B cell (primary cell): ENCODE results near the gene AGAP1. TPM values are rescaled to one million over a fixed set of nuclear protein-coding genes. Genes with fewer than 3 reads are reported as not detected.

Source experiments
- ATAC-seq: fragments of 200-7000 bp; cut with Tn5 transposase; one replicate; pipeline ENCODE4 v1.10.0; 2021; ENCODE audit warnings: low read depth, mild to moderate bottlenecking, moderate number of reproducible peaks, moderate library complexity
- CTCF ChIA-PET: fragments of 350-600 bp; sonication (Branson Sonifier 250); formaldehyde crosslinking; loops from one replicate; lab custom pipeline; 2021; ENCODE audit warnings: antibody characterized with exemption, inconsistent platforms; lab: Charles Lee
- POLR2A ChIA-PET: fragments of 350-600 bp; sonication (Branson Sonifier 250); formaldehyde crosslinking; loops from one replicate; lab custom pipeline; 2021; ENCODE audit warnings: antibody characterized with exemption; lab: Charles Lee
- DNase-seq: peaks from one replicate; pipeline ENCODE4 v3.0.0; 2013
- H2AFZ ChIP-seq: 2 replicates; pipeline ENCODE4 v1.6.1; 2012; ENCODE audit warnings: mild to moderate bottlenecking, low read depth, low read length; ENCODE audit not compliant: insufficient read depth, poor library complexity, severe bottlenecking
- H3K27ac ChIP-seq, 2 donors: 1 replicate in 1 of 2; 2 replicates in 1 of 2; pipeline ENCODE4 v1.5.1; 2012 to 2013; ENCODE audit warnings: low read length in 2 of 2, mild to moderate bottlenecking in 2 of 2, moderate library complexity in 1 of 2
- H3K27me3 ChIP-seq, 4 experiments: fragments of 200-600 bp in 1 of 4; sonication (generic) in 1 of 4; replicated peaks in 1 of 4; 1 replicate in 2 of 4; 2 replicates in 2 of 4; pipeline versions ENCODE4 v1.6.1 to v1.7.0; 2013 to 2016; ENCODE audit warnings: low read length in 3 of 4, mild to moderate bottlenecking in 2 of 4, mixed read lengths in 1 of 4, moderate library complexity in 1 of 4; ENCODE audit not compliant: insufficient read depth in 4 of 4, control insufficient read depth in 3 of 4; ENCODE audit errors: control extremely low read depth in 1 of 4
- H3K36me3 ChIP-seq, 2 experiments: replicated peaks in 1 of 2; 1 replicate in 1 of 2; 2 replicates in 1 of 2; pipeline versions ENCODE4 v1.6.1 to v1.7.1; 2013; ENCODE audit warnings: low read length in 1 of 2; ENCODE audit not compliant: insufficient read depth in 2 of 2, control insufficient read depth in 1 of 2; ENCODE audit errors: control extremely low read depth in 1 of 2, extremely low read depth in 1 of 2
- H3K4me1 ChIP-seq, 2 donors: fragments of 200-600 bp in 1 of 2; sonication (generic) in 1 of 2; 1 replicate in 1 of 2; 2 replicates in 1 of 2; pipeline versions ENCODE4 v1.5.1 to v1.6.1; 2013 to 2017; ENCODE audit warnings: low read length in 2 of 2; ENCODE audit not compliant: control insufficient read depth in 2 of 2, insufficient read depth in 2 of 2
- H3K4me2 ChIP-seq: replicated peaks from 2 replicates; pipeline ENCODE3; 2012; ENCODE audit warnings: mild to moderate bottlenecking, low read depth, low read length; ENCODE audit not compliant: poor library complexity, severe bottlenecking
- H3K4me3 ChIP-seq, 5 experiments: fragments of 200-600 bp in 1 of 5; sonication (generic) in 1 of 5; 1 replicate in 3 of 5; 2 replicates in 2 of 5; pipeline versions ENCODE4 v1.5.1 to v1.7.0; 2011 to 2016; ENCODE audit warnings: low read length in 4 of 5, mild to moderate bottlenecking in 4 of 5, low read depth in 2 of 5, control low read depth in 1 of 5, moderate library complexity in 1 of 5; ENCODE audit not compliant: insufficient read depth in 1 of 5; ENCODE audit errors: control extremely low read depth in 1 of 5, extremely low read depth in 1 of 5
- H3K79me2 ChIP-seq: fragments of 200-600 bp; sonication (generic); one replicate; pipeline ENCODE4 v1.6.0; 2016; ENCODE audit warnings: low read length; ENCODE audit not compliant: control insufficient read depth, insufficient read depth
- H3K9ac ChIP-seq: fragments of 200-600 bp; sonication (generic); 2 replicates; pipeline ENCODE4 v1.6.1; 2017; ENCODE audit warnings: mild to moderate bottlenecking, low read length, moderate library complexity
- H3K9me3 ChIP-seq, 3 donors: one replicate each; pipeline versions ENCODE4 v1.6.1 to v1.7.1; 2013; ENCODE audit warnings: low read length in 2 of 3; ENCODE audit not compliant: control insufficient read depth in 2 of 3, insufficient read depth in 1 of 3; ENCODE audit errors: control extremely low read depth in 1 of 3
- H4K20me1 ChIP-seq: 2 replicates; pipeline ENCODE4 v1.6.0; 2012; ENCODE audit warnings: mild to moderate bottlenecking, low read length; ENCODE audit not compliant: insufficient read depth, control insufficient read depth, poor library complexity, severe bottlenecking
- H3K27ac Mint-ChIP-seq: one replicate; pipeline ENCODE4 v1.8.0; 2021; ENCODE audit warnings: mixed read lengths
- H3K27me3 Mint-ChIP-seq: one replicate; pipeline ENCODE4 v1.8.0; 2021; ENCODE audit warnings: mixed read lengths
- H3K4me1 Mint-ChIP-seq: one replicate; pipeline ENCODE4 v1.8.0; 2021; ENCODE audit warnings: mixed read lengths
- H3K4me3 Mint-ChIP-seq: one replicate; pipeline ENCODE4 v1.8.0; 2021; ENCODE audit warnings: mixed read lengths
- H3K9me3 Mint-ChIP-seq: one replicate; pipeline ENCODE4 v1.8.0; 2022; ENCODE audit warnings: mixed read lengths; ENCODE audit not compliant: insufficient read depth
- CTCF ChIP-seq: fragments of 200-600 bp; IDR thresholded peaks from one replicate; pipeline ENCODE4 v1.8.0; 2022; ENCODE audit warnings: antibody characterized with exemption, mild to moderate bottlenecking
- EZH2 ChIP-seq: IDR thresholded peaks from 2 replicates; pipeline ENCODE4 v1.6.1; 2012; ENCODE audit warnings: borderline replicate concordance, low read depth, mild to moderate bottlenecking, moderate library complexity, low read length; ENCODE audit not compliant: insufficient read depth, poor library complexity, severe bottlenecking
- WGBS: methylation state at CpG from one replicate; pipeline ENCODE4 v1.1.5; 2013; ENCODE audit warnings: missing lambda C conversion rate; ENCODE audit not compliant: insufficient coverage; 5-methylcytosine and 5-hydroxymethylcytosine counted together
- intact Hi-C: fragments of 100-400 bp; cut with micrococcal nuclease; formaldehyde crosslinking; loops from one replicate; pipeline ENCODE4 v1.10.0; 2022
- polyA plus RNA-seq: library from polyadenylated mRNA; depleted of rRNA; stranded (reverse); fragments of >200 nt; gene quantifications from 2 replicates; pipeline ENCODE4 v1.2.3, GENCODE V29; 2012
- total RNA-seq, 2 donors: library from RNA; stranded (reverse); fragments of 120-200 nt in 1 of 2; gene quantifications; 1 replicate in 1 of 2; 2 replicates in 1 of 2; pipeline versions ENCODE4 v1.2.3 to v1.2.4, GENCODE V29; 2013 to 2022

Gene AGAP1
- total and polyA plus RNA-seq, 2 donors (not counting 1 experiment from before 2014, with no cell fraction given) = 0.01 TPM; not detected in 1

DNA sequence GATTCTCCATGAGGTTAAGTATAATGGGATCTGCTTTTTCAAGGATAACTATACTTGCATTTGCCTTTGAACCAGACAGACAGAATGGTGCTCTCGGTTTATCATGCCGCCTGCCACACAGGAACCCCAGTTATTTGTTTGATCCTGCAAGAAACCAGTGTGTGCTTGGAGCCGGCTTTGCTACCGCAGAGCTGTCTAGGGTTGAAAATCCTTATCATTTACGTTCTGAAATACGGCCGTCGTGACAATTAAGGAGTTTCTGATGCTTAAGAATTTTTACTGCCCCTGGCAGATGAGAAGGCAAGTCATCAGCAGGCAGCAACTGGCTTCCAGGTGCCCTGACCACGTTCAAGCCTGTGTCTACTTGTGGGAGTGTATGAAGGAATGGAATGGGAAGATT lies 562.3 kb downstream of the AGAP1 start:
- Histone ChIP-seq H3K9me3 (peaks cover 0 to 7% (median 5%) of the 10 kb centered on the region in 3 donors), H2AFZ (no peak overlapping the region), H3K36me3 (no peaks in the 10 kb centered on the region), H4K20me1 (no peaks in the 10 kb centered on the region), H3K9ac (no peak overlapping the region), H3K4me1 (no peaks in the 10 kb centered on the region), H3K27me3 (no peaks in the 10 kb centered on the region), H3K79me2 (no peaks in the 10 kb centered on the region), H3K4me2 (no peak overlapping the region), H3K4me3 (no peak overlapping the region), H3K27ac (no peak overlapping the region)
- DNase-seq (no peak), ATAC-seq (no peak)
- CTCF ChIA-PET = no interaction called here
- POLR2A ChIA-PET = no interaction called here
- Mint-ChIP-seq H3K9me3 (peaks cover 7% of the 10 kb centered on the region), H3K27ac (no peak overlapping the region), H3K27me3 (peaks cover 18% of the 10 kb centered on the region), H3K4me1 (no peaks in the 10 kb centered on the region), H3K4me3 (no peak overlapping the region)
- TF ChIP-seq EZH2 (no peak), CTCF (no peak)
- 98% methylated on average over 8 of the region's 9 CpGs for WGBS
- intact Hi-C loops = no loop called here

GRCh38 chr2:236057375-236057774 lies 563.5 kb downstream of the AGAP1 start:
- Mint-ChIP-seq H3K27ac (no peak overlapping the region), H3K27me3 (peaks cover 18% of the 10 kb centered on the region), H3K9me3 (peaks cover 7% of the 10 kb centered on the region), H3K4me1 (no peaks in the 10 kb centered on the region), H3K4me3 (no peak overlapping the region)
- 44% methylated on average over 1 of the region's 4 CpGs for WGBS
- Histone ChIP-seq H3K4me3 (no peak overlapping the region), H3K9me3 (peaks cover 0 to 13% (median 5%) of the 10 kb centered on the region in 3 donors), H2AFZ (no peak overlapping the region), H3K27ac (no peak overlapping the region), H3K27me3 (no peaks in the 10 kb centered on the region), H3K4me1 (no peaks in the 10 kb centered on the region), H4K20me1 (no peaks in the 10 kb centered on the region), H3K9ac (no peak overlapping the region), H3K79me2 (no peaks in the 10 kb centered on the region), H3K36me3 (no peaks in the 10 kb centered on the region), H3K4me2 (no peak overlapping the region)
- DNase-seq = no peak
- TF ChIP-seq EZH2 = no peak
- no peak for TF ChIP-seq CTCF
- ChIA-PET POLR2A (no interaction called here), CTCF (no interaction called here)
- no peak for ATAC-seq
- intact Hi-C loops = no loop called here
